ENCODE measurements around the gene HS6ST1. TPM values are rescaled to one million over a fixed set of nuclear protein-coding genes. Genes with fewer than 3 reads are reported as not detected.

HS6ST1 gene
- total and polyA plus RNA-seq, 2 donors (not counting 1 experiment from before 2014, with no cell fraction given), result 16.6 to 59.9 TPM

DNA sequence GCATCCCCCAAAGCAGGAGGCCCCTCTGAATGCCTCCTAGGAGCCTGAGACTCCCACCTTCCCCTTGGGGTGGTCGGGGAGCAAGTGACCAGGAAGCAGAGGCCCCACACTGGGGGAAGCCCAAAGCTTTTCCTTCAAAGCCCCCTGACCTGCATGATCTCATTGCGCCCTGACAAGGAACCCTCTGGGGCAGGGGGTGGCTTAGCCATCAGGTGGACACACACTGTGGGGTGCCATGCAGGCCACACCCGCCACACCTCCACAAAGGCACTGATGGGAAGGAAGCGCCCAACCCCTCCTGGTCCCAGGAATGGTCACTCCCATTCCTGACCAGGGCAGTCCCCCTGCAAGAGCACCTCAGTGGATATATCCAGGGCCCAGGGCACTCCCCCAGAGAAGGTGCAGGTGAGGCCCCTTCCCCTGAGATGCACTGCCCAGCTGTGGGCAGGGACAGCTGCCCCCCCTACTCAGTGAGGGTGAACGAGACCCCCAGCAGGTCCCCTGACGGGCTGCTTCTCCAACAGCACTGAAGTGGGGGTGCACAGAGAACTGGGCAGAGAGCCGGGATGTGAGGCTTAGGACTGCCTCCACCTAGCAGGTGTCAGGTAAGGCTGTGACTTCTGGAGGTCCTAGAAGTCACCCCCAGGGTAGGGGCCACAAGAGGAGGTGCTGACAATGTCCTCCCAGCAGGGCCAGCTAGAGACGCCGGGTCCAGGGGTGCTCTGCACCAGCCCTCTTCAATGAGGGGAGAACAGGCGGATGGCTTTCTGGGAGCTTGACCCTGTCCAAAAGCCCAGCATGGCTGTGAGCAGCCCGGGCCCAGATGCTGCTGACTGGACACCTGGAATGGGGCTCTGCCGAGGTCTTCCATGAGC lies 31.5 kb downstream of the HS6ST1 start:
- TF ChIP-seq EZH2 (IDR thresholded peaks at IDR 0.05; ENCODE audit: low read length, missing control alignments), result no peak
- TF ChIP-seq, protein P1, sequence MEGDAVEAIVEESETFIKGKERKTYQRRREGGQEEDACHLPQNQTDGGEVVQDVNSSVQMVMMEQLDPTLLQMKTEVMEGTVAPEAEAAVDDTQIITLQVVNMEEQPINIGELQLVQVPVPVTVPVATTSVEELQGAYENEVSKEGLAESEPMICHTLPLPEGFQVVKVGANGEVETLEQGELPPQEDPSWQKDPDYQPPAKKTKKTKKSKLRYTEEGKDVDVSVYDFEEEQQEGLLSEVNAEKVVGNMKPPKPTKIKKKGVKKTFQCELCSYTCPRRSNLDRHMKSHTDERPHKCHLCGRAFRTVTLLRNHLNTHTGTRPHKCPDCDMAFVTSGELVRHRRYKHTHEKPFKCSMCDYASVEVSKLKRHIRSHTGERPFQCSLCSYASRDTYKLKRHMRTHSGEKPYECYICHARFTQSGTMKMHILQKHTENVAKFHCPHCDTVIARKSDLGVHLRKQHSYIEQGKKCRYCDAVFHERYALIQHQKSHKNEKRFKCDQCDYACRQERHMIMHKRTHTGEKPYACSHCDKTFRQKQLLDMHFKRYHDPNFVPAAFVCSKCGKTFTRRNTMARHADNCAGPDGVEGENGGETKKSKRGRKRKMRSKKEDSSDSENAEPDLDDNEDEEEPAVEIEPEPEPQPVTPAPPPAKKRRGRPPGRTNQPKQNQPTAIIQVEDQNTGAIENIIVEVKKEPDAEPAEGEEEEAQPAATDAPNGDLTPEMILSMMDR (conservative IDR thresholded peaks at IDR 0.05 in 1 of 2, IDR thresholded peaks at IDR 0.05 in 1 of 2; ENCODE audit: low read depth in 1 of 2, low read length in 2 of 2), result no peak
- H3K4me1 ChIP-seq (ENCODE audit: control insufficient read depth, extremely low read depth, insufficient read depth, low read length), result no peaks in the 10 kb centered on the region
- H4K20me1 ChIP-seq (ENCODE audit: control insufficient read depth, extremely low read depth, insufficient read depth, low read length), result no peaks in the 10 kb centered on the region
- no peak overlapping the region for H2AFZ ChIP-seq (ENCODE audit: low read length)
- H3K9ac ChIP-seq (ENCODE audit: insufficient read depth, low read length), result no peak overlapping the region
- no peak overlapping the region for H3K4me2 ChIP-seq (ENCODE audit: extremely low read depth, insufficient read depth, low read length)
- no peaks in the 10 kb centered on the region for H3K27me3 ChIP-seq (ENCODE audit: control insufficient read depth, insufficient read depth, low read length)
- DNase-seq (ENCODE audit: low read depth in 2 of 2), result no peak
- H3K27ac ChIP-seq (ENCODE audit: insufficient read depth, low read length), result no peak overlapping the region
- peaks cover 4% of the 10 kb centered on the region for H3K79me2 ChIP-seq (ENCODE audit: control insufficient read depth, insufficient read depth, low read length)
- no peaks in the 10 kb centered on the region for H3K9me3 ChIP-seq (ENCODE audit: control insufficient read depth, insufficient read depth, low read depth, low read length)
- peaks cover 3% of the 10 kb centered on the region for H3K36me3 ChIP-seq (ENCODE audit: control insufficient read depth, insufficient read depth, low read length)
- H3K4me3 ChIP-seq (replicated peaks in 1 of 4; ENCODE audit: control extremely low read depth in 1 of 4, insufficient read depth in 1 of 4, low read depth in 3 of 4, low read length in 4 of 4), result no peak overlapping the region

DNA sequence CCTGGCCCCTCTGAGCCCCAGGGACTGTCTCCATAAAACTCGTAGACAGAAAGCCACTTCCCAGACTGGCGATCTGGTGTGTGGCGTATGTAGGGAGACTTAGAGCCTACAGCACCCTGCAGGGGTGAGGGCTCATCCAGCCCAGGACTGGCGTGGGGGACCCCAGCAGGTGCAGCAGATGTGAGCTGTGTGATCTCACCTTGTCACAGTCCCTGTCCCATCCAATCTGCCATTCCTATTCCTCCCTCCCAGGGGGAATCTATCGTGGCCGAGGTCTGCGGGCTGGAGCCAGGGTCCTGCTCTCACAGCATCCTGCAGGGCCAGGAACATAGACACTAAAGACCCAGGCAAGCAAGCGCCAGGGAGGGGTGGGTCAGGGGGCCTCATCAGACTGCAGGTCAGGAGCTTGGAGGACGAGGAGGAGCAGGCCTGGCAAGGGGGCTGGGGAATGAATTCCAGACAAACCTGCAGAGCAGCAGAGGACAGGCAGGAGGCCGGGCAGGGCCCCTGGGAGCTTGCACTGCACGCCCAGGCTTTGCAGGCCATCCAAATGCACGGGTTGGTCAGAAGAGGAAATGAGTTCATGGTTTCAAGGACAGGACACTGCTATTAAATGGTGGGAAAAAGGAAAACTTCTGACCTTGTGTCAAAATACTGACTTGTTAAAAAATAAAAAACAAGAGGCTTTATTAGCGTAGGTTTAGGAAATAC lies 32.5 kb downstream of the HS6ST1 start:
- H3K9ac ChIP-seq (ENCODE audit: insufficient read depth, low read length), result no peak overlapping the region

More for the DNA sequence above, 32.5 kb downstream of the HS6ST1 start:
- TF ChIP-seq EZH2 (IDR thresholded peaks at IDR 0.05; ENCODE audit: low read length, missing control alignments), result no peak
- TF ChIP-seq, protein P1 (conservative IDR thresholded peaks at IDR 0.05 in 1 of 2, IDR thresholded peaks at IDR 0.05 in 1 of 2; ENCODE audit: low read depth in 1 of 2, low read length in 2 of 2), result no peak
- Histone ChIP-seq H3K27me3 (ENCODE audit: control insufficient read depth, insufficient read depth, low read length) (no peaks in the 10 kb centered on the region), H2AFZ (ENCODE audit: low read length) (no peak overlapping the region), H3K4me2 (ENCODE audit: extremely low read depth, insufficient read depth, low read length) (no peak overlapping the region), H3K79me2 (ENCODE audit: control insufficient read depth, insufficient read depth, low read length) (peaks cover 4% of the 10 kb centered on the region), H3K27ac (ENCODE audit: insufficient read depth, low read length) (no peak overlapping the region), H3K4me3 (replicated peaks in 1 of 4; ENCODE audit: control extremely low read depth in 1 of 4, insufficient read depth in 1 of 4, low read depth in 3 of 4, low read length in 4 of 4) (no peak overlapping the region), H3K36me3 (ENCODE audit: control insufficient read depth, insufficient read depth, low read length) (peaks cover 3% of the 10 kb centered on the region), H4K20me1 (ENCODE audit: control insufficient read depth, extremely low read depth, insufficient read depth, low read length) (no peaks in the 10 kb centered on the region), H3K9me3 (ENCODE audit: control insufficient read depth, insufficient read depth, low read depth, low read length) (no peaks in the 10 kb centered on the region), H3K4me1 (ENCODE audit: control insufficient read depth, extremely low read depth, insufficient read depth, low read length) (no peaks in the 10 kb centered on the region)
- no peak for DNase-seq (ENCODE audit: low read depth in 2 of 2)
